IPS DF 4.7 (cell line): ENCODE results near the gene INPP4A.

ENCODE experiments used
- DNase-seq: peaks from one replicate; pipeline ENCODE4 v3.0.0-alpha.2; 2013; ENCODE audit warnings: low spot score; ENCODE audit errors: extremely low read depth

The INPP4A gene

DNA sequence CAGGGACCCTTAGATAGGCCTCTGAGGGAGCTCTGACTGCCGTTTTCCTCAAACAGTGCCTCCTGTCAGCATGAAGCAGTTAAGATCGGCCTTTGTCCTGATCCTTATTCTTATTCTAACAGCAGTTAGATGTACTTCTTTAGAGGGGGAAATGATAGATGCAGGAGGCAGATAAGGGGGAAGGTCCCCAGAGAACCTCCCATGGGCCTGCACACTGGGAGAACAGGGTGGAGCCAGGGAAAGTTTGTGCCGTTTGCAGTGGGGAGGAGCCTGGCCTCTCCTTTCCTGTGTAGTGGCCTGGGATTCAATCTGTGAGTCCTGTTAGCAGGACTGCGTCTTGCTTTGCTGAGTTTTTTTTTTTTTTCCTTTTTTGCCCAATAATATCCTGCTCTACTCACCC is 7.9 kb upstream of the INPP4A start:
- DNase-seq: no peak

DNA sequence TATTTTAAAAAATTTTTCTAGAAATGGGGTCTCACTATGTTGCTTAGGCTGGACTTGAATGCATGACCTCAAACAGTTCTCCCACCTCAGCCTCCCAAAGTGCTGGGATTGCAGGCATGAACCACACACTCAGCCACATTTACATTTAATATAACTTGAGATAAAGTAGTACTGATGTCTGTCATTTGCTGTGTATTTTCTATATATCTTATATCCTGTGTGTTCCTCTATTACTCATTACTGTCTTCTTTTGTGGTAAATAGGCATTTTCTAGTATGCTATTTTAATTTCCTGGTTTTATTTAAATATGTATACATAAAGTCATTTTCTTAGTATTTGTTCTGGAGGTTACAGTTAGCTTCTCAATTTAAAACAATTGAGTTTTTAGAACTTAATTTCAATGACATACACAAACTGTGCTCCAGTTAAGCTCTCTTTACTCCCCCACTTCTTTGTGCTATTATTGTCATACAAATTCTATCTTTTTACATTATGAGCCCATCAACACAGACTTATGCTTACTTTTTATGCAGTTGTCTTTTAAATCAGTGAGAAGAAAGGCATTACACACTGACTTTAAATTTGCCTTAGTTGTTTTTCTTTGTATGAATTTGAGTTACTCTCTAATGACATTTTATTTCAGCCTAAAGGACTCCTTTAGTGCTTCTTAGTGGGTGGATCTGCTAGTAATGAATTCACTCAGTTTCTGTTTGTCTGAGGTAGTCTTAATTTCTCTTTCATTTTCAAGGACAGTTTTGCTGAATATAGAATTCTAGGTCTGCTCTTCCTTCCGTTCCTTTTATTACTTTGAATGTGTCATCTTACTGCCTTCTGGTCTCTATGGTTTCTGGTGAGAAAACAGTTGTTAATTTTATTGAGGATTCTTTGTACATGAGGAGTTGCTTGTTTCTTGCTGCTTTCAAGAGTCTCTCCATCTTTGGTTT is 6.2 kb upstream of the INPP4A start:
- DNase-seq: no peak

DNA sequence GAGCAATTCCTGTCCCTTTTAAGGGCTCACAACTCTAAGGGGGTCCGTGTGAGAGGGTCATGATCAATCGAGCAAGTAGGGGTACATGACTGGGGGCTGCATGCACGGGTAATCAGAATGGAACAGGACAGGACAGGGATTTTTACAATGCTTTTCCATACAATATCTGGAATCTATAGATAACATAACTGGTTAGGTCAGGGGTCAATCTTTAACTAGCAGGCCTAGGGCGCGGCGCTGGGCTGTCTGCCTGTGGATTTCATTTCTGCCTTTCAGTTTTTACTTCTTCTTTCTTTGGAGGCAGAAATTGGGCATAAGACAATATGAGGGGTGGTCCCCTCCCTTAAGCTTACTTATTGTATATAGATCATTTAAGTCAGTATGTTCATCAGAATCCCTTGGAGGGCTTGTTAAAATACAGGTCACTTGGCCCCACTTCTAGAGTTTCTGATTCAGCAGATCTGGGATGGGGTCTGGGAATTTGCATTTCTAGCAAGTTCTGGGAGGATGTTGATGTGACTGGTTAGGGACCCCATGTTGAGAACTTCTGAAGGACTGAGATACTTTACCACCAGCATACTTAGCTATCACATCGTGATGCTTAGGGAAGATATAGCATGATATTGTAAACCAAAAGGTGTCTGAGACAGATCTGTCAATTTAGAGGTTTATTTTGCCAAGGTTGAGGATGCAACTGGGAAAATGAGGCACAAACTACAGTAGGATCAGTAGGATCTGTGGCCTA is 2.8 kb upstream of the INPP4A start:
- DNase-seq: no peak

DNA sequence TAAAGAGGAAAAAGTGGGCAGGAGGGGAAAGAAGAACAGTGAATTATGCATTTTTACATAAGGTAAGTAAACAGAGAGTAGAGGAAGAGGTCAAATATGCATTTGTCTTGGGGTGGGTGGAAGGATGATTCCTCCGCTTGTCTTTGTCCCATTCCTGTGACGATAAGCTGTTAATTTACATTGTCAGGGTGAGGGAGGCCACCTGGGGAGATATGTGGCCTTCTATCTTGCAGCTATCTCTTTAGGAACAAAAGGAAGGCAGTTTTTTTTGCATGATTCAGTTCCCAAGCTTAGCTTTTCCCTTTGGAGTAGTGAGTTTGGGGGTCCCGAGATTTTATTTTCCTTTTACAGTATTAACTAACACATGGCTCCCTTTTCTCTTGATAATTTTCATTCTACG is 2.2 kb upstream of the INPP4A start:
- no peak for DNase-seq

DNA sequence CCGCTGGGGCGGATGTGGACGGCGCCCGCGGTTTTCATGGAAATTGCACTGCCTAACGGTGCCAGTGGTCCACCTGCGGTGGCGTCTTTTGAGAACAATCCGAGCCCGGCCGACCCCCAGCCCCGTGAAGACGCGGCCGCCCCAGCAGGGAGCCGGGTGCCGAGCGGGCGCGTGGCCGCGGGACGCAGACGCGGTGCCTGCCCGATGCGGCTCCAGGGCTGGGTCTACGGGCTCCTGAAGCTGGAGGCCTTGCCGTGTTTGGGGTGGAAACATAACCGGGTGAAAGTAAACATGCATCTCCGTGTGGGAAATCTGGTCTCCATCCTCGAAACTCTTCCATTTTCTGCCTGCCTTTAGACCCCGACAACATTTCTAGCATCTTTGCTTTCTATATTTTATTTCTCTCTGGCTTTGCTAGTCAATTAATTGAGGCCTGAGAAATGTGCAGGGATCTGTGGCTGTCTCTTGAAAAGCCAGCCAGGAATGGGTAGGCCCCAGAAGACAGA is 572 bp downstream of the INPP4A start:
- no peak for DNase-seq

DNA sequence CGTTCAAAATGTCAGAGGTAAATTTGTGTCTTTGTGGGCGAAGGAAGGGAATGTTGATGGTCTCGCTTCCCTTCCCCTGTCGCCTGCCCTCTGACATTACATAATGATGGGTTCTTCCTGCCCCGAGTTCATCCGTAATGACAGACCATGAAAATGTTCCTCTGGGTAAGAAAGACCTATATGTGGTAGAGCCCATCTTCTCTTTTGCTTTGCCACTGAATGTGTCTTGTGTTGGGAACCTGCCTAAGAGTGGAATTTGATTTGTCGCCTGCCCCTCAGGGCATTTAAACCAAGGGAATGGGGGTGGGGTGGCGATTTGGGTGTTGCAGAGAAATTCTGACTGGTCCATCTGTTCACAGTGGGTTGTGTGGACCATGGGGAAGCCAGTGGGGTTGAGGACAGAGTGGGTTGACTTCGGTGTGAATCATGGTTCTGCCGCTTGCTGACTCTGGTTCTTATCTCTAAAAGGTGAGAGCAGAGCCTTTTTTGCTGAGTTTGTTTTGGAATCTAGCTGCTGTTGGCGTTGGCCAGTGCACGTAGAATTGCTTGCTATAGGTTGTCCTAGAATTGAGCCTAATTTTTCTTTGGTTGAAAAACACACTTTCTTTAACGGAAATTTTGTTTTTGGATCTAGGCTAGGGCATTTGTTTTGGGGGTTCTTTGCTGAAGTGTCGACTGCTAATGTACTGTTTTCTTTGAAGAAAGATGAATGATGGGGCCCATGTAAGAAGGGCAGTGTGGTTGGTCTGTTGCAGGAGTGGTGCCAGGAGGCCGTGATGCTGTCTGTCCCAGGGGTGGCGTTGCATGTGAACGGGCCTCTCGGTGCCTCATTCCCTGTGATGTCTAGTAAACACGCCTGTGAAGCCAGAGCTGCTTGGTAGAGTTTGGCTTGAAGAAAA is 1.3 kb downstream of the INPP4A start:
- no peak for DNase-seq

DNA sequence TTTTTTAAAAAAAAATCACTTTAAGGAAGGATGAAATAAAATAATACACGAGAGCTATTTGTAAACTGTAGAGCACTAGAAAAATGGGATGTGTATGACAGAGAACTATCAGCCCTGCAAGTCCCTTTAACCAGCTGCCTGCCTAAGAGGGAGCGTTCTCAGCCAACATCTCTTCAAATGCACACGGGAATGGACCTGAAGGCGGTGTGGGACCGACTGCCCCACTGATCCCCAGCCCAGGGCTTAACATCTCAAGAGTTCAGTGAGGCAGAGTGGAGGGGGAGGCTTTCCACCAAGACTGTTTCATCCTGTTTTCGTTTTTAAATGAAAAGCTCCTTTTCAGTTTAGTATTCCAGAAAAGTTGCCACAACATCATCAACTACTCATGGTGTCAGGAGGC is 2.2 kb downstream of the INPP4A start:
- DNase-seq: no peak

DNA sequence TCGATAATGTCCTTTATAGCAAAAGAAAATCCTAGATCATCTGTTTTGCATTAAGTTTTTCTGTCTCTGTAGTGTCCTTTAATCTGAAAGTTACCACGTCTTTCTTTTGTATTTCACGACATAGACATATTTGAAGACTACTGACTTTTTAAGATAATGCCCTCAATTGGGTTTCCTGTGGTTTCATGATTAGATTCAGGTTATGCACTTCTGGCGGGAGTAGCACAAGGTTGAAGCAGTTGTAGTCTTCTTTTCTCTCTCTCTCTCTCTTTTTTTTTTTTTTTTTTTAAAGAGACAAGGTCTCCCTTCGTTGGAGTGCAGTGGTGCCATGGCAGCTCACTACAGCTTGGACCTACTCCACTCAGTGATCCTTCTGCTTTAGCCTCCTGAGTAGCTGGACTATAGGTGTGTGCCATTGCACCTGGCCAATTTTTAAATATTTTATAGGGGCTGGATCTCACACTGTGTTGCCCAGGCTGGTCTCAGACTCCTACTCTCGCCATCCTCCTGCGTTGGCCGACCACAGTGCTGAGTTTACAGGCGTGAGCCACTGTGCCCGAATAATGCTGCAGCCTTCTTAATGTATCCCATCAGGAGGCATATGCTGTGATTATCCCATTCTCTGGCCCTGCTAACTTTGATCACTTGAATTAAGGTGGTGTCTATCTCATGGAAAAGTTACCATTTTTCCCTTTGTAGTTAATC is 3.9 kb downstream of the INPP4A start:
- DNase-seq: no peak

DNA sequence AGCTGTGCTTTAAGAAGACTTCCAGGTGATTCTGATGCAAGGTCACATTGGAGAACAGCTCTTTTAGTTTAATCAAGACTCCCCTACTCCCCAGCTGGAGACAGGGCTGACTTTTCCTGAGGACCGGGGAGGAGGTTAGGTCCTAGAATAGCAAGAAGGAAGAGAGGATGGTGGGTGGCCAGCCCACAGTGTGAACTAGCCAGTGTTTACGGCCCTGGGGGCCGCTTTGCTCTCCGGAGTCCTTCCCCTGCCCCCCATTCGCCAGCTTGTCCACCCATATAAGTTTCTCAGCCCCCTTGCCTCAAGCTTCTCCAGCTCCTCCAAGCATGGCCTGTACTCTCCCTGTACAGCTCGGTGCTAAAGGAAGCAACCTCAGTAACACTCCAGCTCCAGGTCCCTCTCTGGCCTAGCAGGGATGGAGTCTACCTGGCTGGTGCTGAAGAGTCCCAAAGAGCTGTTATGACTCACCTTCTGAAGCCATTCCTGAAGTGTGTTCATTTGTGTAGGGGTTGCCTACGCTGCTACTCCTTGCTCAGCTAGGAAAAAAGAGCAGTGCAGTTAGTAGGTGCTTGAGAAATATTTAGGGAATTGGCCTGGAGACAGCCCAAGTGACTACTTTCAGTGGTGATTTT is 7.9 kb downstream of the INPP4A start:
- no peak for DNase-seq

DNA sequence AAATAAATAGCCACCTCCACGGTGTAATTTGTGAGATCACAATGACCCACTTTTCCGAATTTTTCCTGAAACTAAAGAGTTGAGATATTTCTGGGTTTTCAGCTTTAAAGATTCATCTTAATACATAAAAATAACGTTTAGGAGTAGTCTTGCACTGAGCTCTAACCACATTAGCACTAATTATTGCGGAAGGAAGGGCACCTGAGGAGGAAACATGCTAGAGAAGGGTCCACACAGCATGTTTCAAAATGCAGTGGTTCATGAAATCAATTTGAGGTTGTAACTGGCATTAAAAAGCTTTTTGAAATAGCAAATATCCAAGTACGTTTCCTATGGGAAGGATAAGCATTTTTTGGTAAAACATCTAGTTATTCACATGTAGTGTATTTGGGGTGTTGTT is 8.4 kb downstream of the INPP4A start:
- DNase-seq: no peak

DNA sequence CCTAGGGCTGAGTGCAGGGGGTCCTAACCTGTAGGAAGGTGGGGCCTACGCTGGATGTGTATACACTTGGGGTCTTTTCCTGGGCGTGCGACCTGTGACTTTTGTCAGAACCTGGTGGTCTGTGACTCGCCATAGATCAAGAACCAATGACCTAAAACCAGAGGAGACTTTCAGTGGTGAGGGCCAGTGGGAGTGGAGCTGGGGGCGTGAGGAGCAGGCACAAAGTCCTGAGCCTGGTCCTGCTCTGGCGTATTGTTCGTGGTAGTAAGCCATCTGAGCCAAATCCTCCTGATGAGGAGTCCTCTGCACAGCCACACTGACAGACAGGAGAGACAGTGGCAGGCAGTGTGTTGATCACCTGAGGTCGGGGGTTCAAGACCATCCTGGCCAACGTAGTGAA is 8.9 kb downstream of the INPP4A start:
- no peak for DNase-seq

DNA sequence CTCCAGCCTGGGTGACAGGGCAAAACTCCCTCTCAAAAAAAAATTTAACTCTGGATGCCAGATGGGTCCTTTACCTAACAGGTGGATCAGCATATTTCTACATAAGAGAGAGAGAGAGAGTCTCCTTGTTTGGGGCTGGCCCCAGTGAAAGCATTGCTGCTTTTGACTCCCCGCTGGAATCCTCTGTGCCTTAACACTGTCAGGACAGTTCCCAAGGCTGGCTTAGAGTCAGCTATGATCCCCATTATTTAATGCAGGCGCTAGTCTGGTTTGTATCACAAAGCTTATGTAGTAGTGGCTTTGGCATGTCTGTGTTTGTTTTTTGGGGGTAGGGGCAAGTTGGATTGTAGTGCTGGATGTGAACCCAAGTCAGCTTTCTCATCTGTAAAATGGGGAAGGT is 9.4 kb downstream of the INPP4A start:
- no peak for DNase-seq

DNA sequence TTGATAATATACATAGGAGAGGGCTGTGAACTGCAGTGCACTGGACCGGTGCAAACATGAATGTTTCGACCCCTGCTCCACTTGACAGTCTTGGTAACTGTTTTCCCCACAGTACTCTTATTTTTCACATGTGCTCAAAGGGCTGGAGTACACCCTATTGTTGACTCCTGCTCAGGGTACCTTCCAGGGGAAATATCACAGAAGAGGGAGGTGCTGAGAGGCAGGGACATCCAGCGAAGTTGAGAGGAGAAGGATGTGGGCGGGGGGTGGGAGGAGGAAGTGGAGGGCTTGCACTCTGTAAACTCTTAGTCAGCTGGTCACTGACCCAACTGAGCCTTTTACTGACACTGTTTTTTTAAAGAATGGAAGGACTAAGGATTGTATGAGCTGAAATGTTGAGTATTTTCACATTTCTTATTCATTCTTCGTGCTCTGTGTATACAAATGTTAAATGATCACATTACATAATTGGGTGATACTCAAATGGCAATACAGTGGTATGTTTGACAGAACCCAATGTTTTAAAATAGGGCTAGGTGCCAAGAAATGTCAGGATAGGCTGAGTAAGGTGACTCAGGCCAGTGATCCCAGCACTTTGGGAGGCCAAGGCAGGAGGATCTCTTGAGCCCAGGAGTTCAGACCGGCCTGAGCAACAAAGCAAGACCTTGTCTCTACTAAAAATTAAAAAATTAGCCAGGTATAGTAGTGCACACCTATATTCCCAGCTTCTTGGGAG is 10.0 kb downstream of the INPP4A start:
- DNase-seq: no peak

DNA sequence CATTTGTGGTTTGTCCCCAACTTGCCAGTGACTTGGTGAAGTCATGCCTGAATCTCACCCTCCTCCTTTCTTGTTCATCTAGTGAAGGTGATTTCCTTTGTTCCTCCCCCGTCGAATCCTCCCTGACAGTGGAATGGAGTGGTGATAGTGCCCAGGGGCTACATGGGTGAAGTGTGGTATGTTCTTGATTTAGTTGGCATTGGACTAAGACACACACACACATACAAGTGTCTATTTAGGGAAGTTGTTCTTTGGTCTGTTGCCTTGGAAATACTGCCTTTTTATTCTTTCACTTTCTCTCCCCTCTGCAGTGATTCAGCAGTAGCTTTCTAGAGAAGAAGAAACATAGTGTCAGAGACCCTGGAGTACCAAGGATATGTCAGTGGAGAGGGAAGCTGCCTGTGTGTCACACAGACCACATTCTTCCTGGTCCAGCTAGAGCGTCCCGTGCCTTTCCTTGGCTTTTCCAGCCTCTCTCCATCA is 10.9 kb downstream of the INPP4A start:
- no peak for DNase-seq

DNA sequence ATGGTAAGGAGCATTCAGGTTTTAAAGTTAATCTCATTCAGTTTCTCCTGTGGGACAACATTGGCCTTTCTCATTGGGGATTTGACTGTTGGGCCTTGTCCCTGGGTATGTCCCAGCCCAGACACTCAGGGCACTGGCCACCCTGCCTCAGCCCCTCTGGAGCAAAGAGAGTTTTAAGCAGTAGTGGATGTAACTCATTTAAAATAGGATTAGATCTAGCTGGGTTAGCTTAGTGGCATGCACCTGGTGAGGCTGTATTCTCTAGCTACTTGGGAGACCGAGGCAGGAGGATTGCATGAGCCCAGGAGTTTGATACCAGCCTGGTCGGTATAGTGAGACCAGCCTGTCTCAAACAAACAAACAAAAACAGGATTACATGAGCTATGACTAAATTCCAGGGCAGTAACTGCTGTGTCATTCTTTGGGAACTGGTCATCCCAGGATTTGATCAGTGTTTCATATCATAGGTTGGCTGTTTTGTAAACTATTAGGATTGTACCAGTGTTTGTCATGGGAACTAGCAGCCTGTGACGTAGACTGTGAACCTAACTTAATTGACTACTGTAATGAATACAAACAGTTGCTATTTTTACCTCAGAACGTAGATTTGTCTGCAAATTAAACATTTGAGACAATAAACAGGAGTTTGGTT is 12.5 kb downstream of the INPP4A start:
- no peak for DNase-seq

DNA sequence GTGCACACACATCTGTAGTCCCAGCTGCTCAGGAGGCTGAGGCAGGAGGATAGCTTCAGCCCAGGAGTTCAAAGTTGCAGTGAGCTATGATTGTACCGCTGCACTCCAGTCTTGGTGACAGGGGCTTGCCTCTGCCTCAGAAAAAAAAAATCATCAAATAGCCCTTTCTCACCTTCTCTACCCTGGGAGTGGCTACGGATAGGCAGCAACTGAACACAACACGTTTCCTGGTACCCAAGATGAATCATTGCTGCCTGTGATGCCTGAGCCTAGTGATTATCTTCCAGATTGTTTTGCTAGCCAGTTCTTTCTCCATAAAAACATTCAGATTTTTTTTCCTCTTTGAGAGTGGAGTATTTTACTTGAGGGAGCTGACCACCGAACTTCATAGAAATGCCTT is 13.5 kb downstream of the INPP4A start:
- no peak for DNase-seq

DNA sequence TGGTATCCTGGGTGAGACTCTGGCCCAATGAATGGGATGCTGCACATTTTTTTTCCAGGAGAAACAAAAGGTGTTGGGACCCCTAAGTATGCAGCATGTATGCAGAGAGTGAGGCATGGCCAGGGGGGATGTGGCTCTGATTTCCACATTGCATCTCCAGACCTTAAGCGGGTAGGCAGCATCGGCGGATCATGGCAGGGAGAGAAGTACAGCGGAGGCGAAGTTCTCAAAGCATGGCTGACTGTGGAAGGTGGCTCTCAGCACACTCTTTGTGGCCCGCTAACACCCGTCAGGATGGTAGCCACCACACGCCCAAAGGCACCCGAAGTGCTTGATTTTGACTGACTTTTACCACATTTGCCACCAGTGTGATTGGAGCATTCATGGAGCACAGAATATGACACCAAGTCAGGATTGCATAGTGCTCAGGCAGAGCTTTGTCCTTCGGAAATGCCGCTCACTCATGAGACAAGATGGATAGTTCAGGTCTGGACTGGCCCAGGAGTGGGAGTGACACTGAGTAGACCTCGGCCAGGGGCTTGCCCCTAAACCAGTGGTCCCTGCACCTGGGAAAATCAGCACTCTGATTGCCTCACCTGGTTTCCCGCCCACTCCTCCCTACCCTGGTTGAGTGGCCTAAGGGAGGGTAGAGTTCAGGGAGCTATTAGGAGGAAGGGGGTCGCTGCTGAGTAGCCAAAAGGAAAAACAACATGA is 14.2 kb downstream of the INPP4A start:
- no peak for DNase-seq

DNA sequence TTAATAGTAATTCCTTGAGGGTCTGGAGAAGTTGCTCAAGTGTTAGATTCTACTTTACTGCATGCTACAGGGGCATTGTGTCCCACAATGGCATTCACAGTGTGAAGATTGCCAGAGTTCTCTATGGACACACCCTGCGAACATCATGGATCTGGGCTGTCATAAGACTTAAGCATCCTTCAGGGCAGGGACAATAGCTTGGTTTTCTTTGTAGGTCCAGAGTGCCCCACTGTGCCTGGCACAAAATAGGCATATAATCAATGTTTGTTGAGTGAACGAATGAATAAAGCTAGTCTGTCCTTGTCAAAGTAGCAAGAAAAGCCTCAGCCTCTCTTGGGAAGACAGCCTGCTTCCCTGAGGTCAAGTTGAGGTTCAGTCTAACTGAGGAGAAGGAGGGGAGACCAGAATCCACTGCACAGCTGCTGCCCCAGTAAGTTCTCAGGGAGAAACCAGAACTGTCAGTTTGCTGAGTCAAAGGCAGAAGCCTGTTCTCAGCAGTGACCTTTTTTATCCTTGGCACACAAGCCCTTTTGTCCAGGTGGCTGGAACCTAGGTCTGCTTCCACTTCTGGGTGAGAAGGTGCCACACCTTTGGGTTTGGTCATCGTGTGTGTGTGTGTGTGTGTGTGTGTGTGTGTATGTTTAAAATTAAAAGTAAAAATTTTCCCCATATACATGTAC is 15.0 kb downstream of the INPP4A start:
- DNase-seq: no peak
